Epithelial cell of umbilical artery (primary cell): Measurements from ENCODE around the gene SLC35G4. TPM values are rescaled to one million over a fixed set of nuclear protein-coding genes. Genes with fewer than 3 reads are reported as not detected.

Source experiments
- total RNA-seq: library from RNA; depleted of rRNA; stranded (reverse); fragments of >200 nt; gene quantifications from 2 replicates; pipeline ENCODE4 v1.2.3, GENCODE V29; 2014

Gene SLC35G4
- not detected in 2 replicates for total RNA-seq

DNA sequence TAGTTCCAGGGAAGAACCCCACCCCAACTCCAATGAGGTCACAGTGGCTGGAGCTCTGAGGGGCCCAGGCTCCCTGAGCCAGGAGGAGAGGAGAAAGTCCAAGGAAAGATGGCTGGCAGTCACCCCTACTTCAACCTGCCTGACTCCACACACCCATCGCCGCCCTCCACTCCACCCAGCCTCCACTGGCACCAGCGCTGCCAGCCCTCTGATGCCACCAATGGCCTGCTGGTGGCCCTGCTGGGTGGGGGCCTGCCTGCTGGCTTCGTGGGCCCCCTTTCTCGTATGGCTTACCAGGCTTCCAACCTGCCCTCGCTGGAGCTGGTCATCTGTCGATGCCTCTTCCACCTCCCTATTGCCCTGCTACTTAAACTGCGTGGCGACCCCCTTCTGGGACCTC lies at the start of gene SLC35G4:
Gene SLC35G4, plus strand, starts transcription at position 109 of the 400 bp plus-strand sequence. Its CDS starts 0 bp downstream, at position 109.

Other genes starting within 250 kb of the SLC35G4 start
- gene GNAL, start 79.7 kb downstream of the SLC35G4 start, total RNA-seq: under 0.01 and 0.15 TPM in 2 replicates
- 52.6 and 65.0 TPM in 2 replicates for gene CHMP1B, start 241.8 kb downstream of the SLC35G4 start, total RNA-seq